SK-N-SH treated with all-trans-retinoic acid at 6 μM for 48 hours (cell line): ENCODE results near the gene PALB2.
"Not testable (repeated sequence)": the region's sequence is repeated elsewhere in the genome, so short reads cannot be mapped to it uniquely, and the experiment has no call there.

ENCODE experiments used
- ATAC-seq: fragments of 200-7000 bp; cut with Tn5 transposase; 3 replicates; pipeline ENCODE4 v1.9.1; 2020; ENCODE audit warnings: mild to moderate bottlenecking, moderate library complexity
- ARNTL ChIP-seq: fragments of 450-650 bp; formaldehyde crosslinking; IDR thresholded peaks from 2 replicates; pipeline ENCODE4 v1.5.0; 2020; ENCODE audit warnings: low read depth, mild to moderate bottlenecking, moderate library complexity, borderline replicate concordance
- CSDC2 ChIP-seq: fragments of 250-450 bp; sonication (Bioruptor Pico); IDR thresholded peaks from 2 replicates; pipeline ENCODE4 v1.5.0; 2020; ENCODE audit warnings: mild to moderate bottlenecking, moderate library complexity
- ESRRG ChIP-seq: fragments of 250-450 bp; sonication (Bioruptor Pico); IDR thresholded peaks from 2 replicates; pipeline ENCODE4 v1.6.1; 2021; ENCODE audit warnings: mild to moderate bottlenecking
- GLIS3 ChIP-seq: fragments of 250-450 bp; sonication (Bioruptor Pico); IDR thresholded peaks from 2 replicates; pipeline ENCODE4 v1.5.0; 2020; ENCODE audit warnings: mild to moderate bottlenecking, moderate library complexity
- ISL1 ChIP-seq: fragments of 250-450 bp; sonication (Bioruptor Pico); IDR thresholded peaks from 2 replicates; pipeline ENCODE4 v2.1.2; 2022; ENCODE audit warnings: mild to moderate bottlenecking, moderate library complexity
- OSR1 ChIP-seq: fragments of 250-450 bp; sonication (Bioruptor Pico); IDR thresholded peaks from 2 replicates; pipeline ENCODE4 v1.8.0; 2022; ENCODE audit warnings: moderate library complexity, mild to moderate bottlenecking, inconsistent platforms
- POU6F1 ChIP-seq: fragments of 250-450 bp; sonication (Bioruptor Pico); IDR thresholded peaks from 2 replicates; pipeline ENCODE4 v1.8.0; 2021; ENCODE audit warnings: low read depth, mild to moderate bottlenecking, moderate library complexity, borderline replicate concordance
- PPARA ChIP-seq: fragments of 250-450 bp; sonication (Bioruptor Pico); IDR thresholded peaks from 2 replicates; pipeline ENCODE4 v1.5.0; 2020; ENCODE audit warnings: mild to moderate bottlenecking, borderline replicate concordance
- RARB ChIP-seq: fragments of 250-450 bp; sonication (Bioruptor Pico); IDR thresholded peaks from 2 replicates; pipeline ENCODE4 v1.8.0; 2021; ENCODE audit warnings: mild to moderate bottlenecking, moderate library complexity
- SNAI2 ChIP-seq: fragments of 250-450 bp; sonication (Bioruptor Pico); IDR thresholded peaks from 2 replicates; pipeline ENCODE4 v1.5.0; 2020; ENCODE audit warnings: mild to moderate bottlenecking, moderate library complexity
- TCF4 ChIP-seq: fragments of 250-450 bp; sonication (Bioruptor Pico); IDR thresholded peaks from 2 replicates; pipeline ENCODE4 v1.8.0; 2021; ENCODE audit warnings: mild to moderate bottlenecking, moderate library complexity, borderline replicate concordance
- TOX ChIP-seq: fragments of 250-450 bp; sonication (Bioruptor Pico); IDR thresholded peaks from 2 replicates; pipeline ENCODE4 v1.8.0; 2021; ENCODE audit warnings: mild to moderate bottlenecking, moderate library complexity, borderline replicate concordance
- ZC3H10 ChIP-seq: fragments of 250-450 bp; sonication (Bioruptor Pico); IDR thresholded peaks from 2 replicates; pipeline ENCODE4 v1.5.1; 2021; ENCODE audit warnings: mild to moderate bottlenecking, moderate library complexity
- ZFP3 ChIP-seq: fragments of 250-450 bp; sonication (Bioruptor Pico); IDR thresholded peaks from 2 replicates; pipeline ENCODE4 v1.5.0; 2020; ENCODE audit warnings: mild to moderate bottlenecking, moderate library complexity
- ZFP30 ChIP-seq: fragments of 450-650 bp; formaldehyde crosslinking; IDR thresholded peaks from 2 replicates; pipeline ENCODE4 v1.5.0; 2022; ENCODE audit warnings: mild to moderate bottlenecking, moderate library complexity
- ZNF565 ChIP-seq: fragments of 450-650 bp; formaldehyde crosslinking; conservative IDR thresholded peaks from 2 replicates; pipeline ENCODE4 v1.5.0; 2020; ENCODE audit warnings: low read depth, mild to moderate bottlenecking, moderate library complexity
- ZNF70 ChIP-seq: fragments of 450-650 bp; formaldehyde crosslinking; IDR thresholded peaks from 2 replicates; pipeline ENCODE4 v1.5.0; 2020; ENCODE audit warnings: mild to moderate bottlenecking, moderate library complexity
- ZNF8 ChIP-seq: fragments of 450-650 bp; formaldehyde crosslinking; IDR thresholded peaks from 2 replicates; pipeline ENCODE4 v1.5.0; 2020; ENCODE audit warnings: mild to moderate bottlenecking, moderate library complexity
- TF ChIP-seq, protein P1 (sequence below): fragments of 250-450 bp; sonication (Bioruptor Pico); IDR thresholded peaks from 2 replicates; pipeline ENCODE4 v1.8.0; 2020; ENCODE audit warnings: mild to moderate bottlenecking, moderate library complexity, borderline replicate concordance
- TF ChIP-seq, protein P2 (sequence below): fragments of 250-450 bp; sonication (Bioruptor Pico); IDR thresholded peaks from 2 replicates; pipeline ENCODE4 v1.5.0; 2020; ENCODE audit warnings: mild to moderate bottlenecking, moderate library complexity
- TF ChIP-seq, protein P3 (sequence below): fragments of 250-450 bp; sonication (Bioruptor Pico); IDR thresholded peaks from 2 replicates; pipeline ENCODE4 v1.5.1; 2021; ENCODE audit warnings: mild to moderate bottlenecking, moderate library complexity
- TF ChIP-seq, protein P4 (sequence below): fragments of 250-450 bp; sonication (Bioruptor Pico); IDR thresholded peaks from 2 replicates; pipeline ENCODE4 v1.5.1; 2020; ENCODE audit warnings: low read depth, mild to moderate bottlenecking, moderate library complexity

Gene PALB2

DNA sequence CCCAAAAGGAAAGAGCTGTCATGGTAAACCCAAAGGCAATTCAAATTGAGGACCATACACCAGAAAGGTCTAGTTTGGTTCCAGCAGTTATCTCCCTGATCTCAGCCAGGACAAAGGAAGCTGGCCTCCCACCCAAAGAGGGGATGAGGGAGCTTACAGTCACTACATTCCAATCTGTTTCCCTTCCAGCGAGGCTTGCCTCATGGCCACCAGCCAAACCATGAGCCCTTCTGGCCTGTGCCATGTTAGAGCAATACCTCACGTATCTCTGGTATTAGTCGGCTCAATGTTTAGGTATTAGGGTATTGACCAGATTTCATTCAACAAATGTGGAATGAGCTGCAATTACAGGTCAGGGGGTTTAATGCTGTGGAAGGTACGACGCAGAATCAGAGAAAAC, 53.4 kb downstream of the PALB2 start (continued):
- TF ChIP-seq PPARA (CRISPR knock-in tag) (no peak), ZNF8 (no peak), ZNF70 (no peak), ZFP3 (CRISPR knock-in tag) (no peak), ISL1 (CRISPR knock-in tag) (no peak), ZFP30 (CRISPR knock-in tag) (no peak), ARNTL (CRISPR knock-in tag) (no peak), GLIS3 (CRISPR knock-in tag) (no peak), POU6F1 (no peak)
- TF ChIP-seq, protein P1, sequence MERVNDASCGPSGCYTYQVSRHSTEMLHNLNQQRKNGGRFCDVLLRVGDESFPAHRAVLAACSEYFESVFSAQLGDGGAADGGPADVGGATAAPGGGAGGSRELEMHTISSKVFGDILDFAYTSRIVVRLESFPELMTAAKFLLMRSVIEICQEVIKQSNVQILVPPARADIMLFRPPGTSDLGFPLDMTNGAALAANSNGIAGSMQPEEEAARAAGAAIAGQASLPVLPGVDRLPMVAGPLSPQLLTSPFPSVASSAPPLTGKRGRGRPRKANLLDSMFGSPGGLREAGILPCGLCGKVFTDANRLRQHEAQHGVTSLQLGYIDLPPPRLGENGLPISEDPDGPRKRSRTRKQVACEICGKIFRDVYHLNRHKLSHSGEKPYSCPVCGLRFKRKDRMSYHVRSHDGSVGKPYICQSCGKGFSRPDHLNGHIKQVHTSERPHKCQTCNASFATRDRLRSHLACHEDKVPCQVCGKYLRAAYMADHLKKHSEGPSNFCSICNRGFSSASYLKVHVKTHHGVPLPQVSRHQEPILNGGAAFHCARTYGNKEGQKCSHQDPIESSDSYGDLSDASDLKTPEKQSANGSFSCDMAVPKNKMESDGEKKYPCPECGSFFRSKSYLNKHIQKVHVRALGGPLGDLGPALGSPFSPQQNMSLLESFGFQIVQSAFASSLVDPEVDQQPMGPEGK (CRISPR knock-in tag), result no peak

DNA sequence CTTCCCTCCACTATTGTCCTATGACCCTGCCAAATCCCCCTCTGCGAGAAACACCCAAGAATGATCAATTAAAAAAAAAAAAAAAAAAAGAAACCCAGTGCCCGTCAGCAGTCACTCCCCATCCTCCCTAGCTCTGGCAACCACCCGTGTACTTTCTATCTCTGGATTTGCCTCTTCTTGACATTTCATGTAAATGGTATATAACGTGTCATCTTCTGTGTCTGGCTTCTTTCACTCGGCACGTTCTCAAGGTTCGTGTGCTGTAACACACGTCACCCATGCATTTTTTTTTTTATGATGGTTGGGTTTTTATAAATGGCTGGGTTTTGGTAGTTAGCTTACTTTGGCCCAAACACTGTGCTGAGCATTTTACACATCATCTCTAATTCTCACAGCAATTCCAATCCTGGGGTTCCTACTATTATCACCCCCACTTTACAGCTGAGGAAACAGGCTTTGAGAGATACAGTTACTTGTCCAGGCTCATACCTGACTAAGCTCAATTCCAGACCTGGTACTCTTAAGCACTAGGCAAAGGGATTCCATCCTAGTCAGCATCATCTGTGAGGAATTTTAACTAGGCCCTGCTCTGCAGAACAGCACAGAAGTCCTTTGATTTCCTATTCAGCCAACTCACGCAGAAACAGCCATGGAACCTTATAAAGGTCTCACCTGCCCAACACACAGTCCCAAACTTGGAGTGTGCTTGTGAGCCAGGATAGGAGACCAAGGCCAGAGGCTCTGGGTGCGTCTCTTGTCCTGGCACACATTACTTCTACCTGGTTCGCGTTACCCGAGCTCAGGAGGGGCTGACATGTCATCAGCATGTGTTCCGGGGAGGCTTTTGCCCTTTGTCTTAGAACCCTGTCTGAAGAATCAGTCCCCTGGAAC, 56.7 kb downstream of the PALB2 start:
- ATAC-seq, result no peak
- TF ChIP-seq, protein P1 (CRISPR knock-in tag), result no peak
- TF ChIP-seq ZC3H10 (CRISPR knock-in tag), result no peak
- TF ChIP-seq RARB (CRISPR knock-in tag), result no peak
- no peak for TF ChIP-seq ARNTL (CRISPR knock-in tag)
- TF ChIP-seq OSR1 (CRISPR knock-in tag), result no peak
- TF ChIP-seq CSDC2, result no peak
- TF ChIP-seq ZFP3 (CRISPR knock-in tag), result no peak
- TF ChIP-seq, protein P2, sequence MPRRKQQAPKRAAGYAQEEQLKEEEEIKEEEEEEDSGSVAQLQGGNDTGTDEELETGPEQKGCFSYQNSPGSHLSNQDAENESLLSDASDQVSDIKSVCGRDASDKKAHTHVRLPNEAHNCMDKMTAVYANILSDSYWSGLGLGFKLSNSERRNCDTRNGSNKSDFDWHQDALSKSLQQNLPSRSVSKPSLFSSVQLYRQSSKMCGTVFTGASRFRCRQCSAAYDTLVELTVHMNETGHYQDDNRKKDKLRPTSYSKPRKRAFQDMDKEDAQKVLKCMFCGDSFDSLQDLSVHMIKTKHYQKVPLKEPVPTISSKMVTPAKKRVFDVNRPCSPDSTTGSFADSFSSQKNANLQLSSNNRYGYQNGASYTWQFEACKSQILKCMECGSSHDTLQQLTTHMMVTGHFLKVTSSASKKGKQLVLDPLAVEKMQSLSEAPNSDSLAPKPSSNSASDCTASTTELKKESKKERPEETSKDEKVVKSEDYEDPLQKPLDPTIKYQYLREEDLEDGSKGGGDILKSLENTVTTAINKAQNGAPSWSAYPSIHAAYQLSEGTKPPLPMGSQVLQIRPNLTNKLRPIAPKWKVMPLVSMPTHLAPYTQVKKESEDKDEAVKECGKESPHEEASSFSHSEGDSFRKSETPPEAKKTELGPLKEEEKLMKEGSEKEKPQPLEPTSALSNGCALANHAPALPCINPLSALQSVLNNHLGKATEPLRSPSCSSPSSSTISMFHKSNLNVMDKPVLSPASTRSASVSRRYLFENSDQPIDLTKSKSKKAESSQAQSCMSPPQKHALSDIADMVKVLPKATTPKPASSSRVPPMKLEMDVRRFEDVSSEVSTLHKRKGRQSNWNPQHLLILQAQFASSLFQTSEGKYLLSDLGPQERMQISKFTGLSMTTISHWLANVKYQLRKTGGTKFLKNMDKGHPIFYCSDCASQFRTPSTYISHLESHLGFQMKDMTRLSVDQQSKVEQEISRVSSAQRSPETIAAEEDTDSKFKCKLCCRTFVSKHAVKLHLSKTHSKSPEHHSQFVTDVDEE (CRISPR knock-in tag), result no peak
- TF ChIP-seq ESRRG, result no peak
- no peak for TF ChIP-seq ISL1 (CRISPR knock-in tag)
- no peak for TF ChIP-seq TOX
- no peak for TF ChIP-seq SNAI2 (CRISPR knock-in tag)
- no peak for TF ChIP-seq ZFP30 (CRISPR knock-in tag)
- TF ChIP-seq ZNF565, result no peak
- TF ChIP-seq, protein P3, sequence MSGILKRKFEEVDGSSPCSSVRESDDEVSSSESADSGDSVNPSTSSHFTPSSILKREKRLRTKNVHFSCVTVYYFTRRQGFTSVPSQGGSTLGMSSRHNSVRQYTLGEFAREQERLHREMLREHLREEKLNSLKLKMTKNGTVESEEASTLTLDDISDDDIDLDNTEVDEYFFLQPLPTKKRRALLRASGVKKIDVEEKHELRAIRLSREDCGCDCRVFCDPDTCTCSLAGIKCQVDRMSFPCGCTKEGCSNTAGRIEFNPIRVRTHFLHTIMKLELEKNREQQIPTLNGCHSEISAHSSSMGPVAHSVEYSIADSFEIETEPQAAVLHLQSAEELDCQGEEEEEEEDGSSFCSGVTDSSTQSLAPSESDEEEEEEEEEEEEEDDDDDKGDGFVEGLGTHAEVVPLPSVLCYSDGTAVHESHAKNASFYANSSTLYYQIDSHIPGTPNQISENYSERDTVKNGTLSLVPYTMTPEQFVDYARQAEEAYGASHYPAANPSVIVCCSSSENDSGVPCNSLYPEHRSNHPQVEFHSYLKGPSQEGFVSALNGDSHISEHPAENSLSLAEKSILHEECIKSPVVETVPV (CRISPR knock-in tag), result no peak
- no peak for TF ChIP-seq POU6F1
- TF ChIP-seq, protein P4, sequence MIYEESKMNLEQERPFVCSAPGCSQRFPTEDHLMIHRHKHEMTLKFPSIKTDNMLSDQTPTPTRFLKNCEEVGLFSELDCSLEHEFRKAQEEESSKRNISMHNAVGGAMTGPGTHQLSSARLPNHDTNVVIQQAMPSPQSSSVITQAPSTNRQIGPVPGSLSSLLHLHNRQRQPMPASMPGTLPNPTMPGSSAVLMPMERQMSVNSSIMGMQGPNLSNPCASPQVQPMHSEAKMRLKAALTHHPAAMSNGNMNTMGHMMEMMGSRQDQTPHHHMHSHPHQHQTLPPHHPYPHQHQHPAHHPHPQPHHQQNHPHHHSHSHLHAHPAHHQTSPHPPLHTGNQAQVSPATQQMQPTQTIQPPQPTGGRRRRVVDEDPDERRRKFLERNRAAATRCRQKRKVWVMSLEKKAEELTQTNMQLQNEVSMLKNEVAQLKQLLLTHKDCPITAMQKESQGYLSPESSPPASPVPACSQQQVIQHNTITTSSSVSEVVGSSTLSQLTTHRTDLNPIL (CRISPR knock-in tag), result no peak
- no peak for TF ChIP-seq ZNF8
- no peak for TF ChIP-seq TCF4 (CRISPR knock-in tag)
- TF ChIP-seq GLIS3 (CRISPR knock-in tag), result no peak
- TF ChIP-seq, all 23 proteins: peak for 0

- not testable (repeated sequence) for ATAC-seq
Observed at GRCh38 chr16:23583271-23583670, 57.8 kb downstream of the PALB2 start.
